H1 (cell line): ENCODE data around the gene EPHA8. TPM values are rescaled to one million over a fixed set of nuclear protein-coding genes. Genes with fewer than 3 reads are reported as not detected.

Experiments used
- CTCF ChIA-PET: fragments of 300-600 bp; sonication (Branson Sonifier 250); formaldehyde crosslinking; loops from one replicate; lab custom pipeline; 2021; ENCODE audit not compliant: partially characterized antibody; lab: Charles Lee
- POLR2A ChIA-PET: fragments of 300-600 bp; sonication (Branson Sonifier 250); formaldehyde crosslinking; loops from one replicate; lab custom pipeline; 2021; ENCODE audit warnings: inconsistent platforms; ENCODE audit not compliant: partially characterized antibody; lab: Charles Lee
- DNase-seq, 2 experiments: peaks; one replicate each; pipeline versions ENCODE4 v3.0.0 to v3.0.0-alpha.2; 2010 to 2022; ENCODE audit warnings: low spot score in 2 of 2, low read depth in 1 of 2, mixed read lengths in 1 of 2
- FAIRE-seq: peaks from 2 replicates; lab custom pipeline; 2011; peaks lifted over from hg19 to GRCh38; lab: Jason Lieb, UNC
- H2AFZ ChIP-seq: 2 replicates; pipeline ENCODE4 v1.8.1; 2012; ENCODE audit warnings: low read length, inconsistent platforms
- H2AK5ac ChIP-seq: 2 replicates; pipeline ENCODE4 v1.6.1; 2013; ENCODE audit warnings: low read depth, low read length
- H2BK120ac ChIP-seq: replicated peaks from 2 replicates; pipeline ENCODE3; 2013; ENCODE audit warnings: low read depth, low read length, inconsistent platforms
- H2BK12ac ChIP-seq: 2 replicates; pipeline ENCODE4 v1.6.1; 2013; ENCODE audit warnings: low read depth, low read length
- H2BK15ac ChIP-seq: 2 replicates; pipeline ENCODE4 v1.6.1; 2013; ENCODE audit warnings: low read length
- H2BK20ac ChIP-seq: 2 replicates; pipeline ENCODE4 v1.6.1; 2013; ENCODE audit warnings: low read length
- H2BK5ac ChIP-seq: 2 replicates; pipeline ENCODE4 v1.6.1; 2013; ENCODE audit warnings: low read depth, low read length
- H3K14ac ChIP-seq: 2 replicates; pipeline ENCODE4 v1.6.1; 2013; ENCODE audit warnings: inconsistent platforms; ENCODE audit not compliant: insufficient read length
- H3K18ac ChIP-seq: 2 replicates; pipeline ENCODE4 v1.6.1; 2013; ENCODE audit warnings: low read length; ENCODE audit errors: extremely low read depth
- H3K23ac ChIP-seq: 2 replicates; pipeline ENCODE4 v1.6.1; 2013; ENCODE audit warnings: inconsistent platforms; ENCODE audit not compliant: insufficient read length
- H3K23me2 ChIP-seq: 2 replicates; pipeline ENCODE4 v1.6.1; 2013; ENCODE audit warnings: low read depth, low read length
- H3K27ac ChIP-seq: 2 replicates; pipeline ENCODE4 v1.6.1; 2011; ENCODE audit warnings: low read depth, low read length, inconsistent platforms
- H3K27me3 ChIP-seq, 4 experiments: replicated peaks in 1 of 4; 1 replicate in 1 of 4; 2 replicates in 3 of 4; pipeline versions ENCODE4 v1.6.1 to v1.8.1; 2011 to 2013; ENCODE audit warnings: low read length in 3 of 4, mild to moderate bottlenecking in 3 of 4, inconsistent platforms in 2 of 4, mixed read lengths in 2 of 4, moderate library complexity in 1 of 4; ENCODE audit not compliant: control insufficient read depth in 3 of 4, insufficient read depth in 3 of 4; ENCODE audit errors: extremely low read depth in 1 of 4
- H3K36me3 ChIP-seq, 4 experiments: 2 replicates each; pipeline versions ENCODE4 v1.6.1 to v1.8.1; 2011 to 2013; ENCODE audit warnings: mild to moderate bottlenecking in 4 of 4, low read length in 3 of 4, moderate library complexity in 2 of 4, control low read depth in 1 of 4, inconsistent platforms in 1 of 4; ENCODE audit not compliant: insufficient read depth in 4 of 4, control insufficient read depth in 2 of 4
- H3K4ac ChIP-seq: replicated peaks from 2 replicates; pipeline ENCODE3; 2013; ENCODE audit warnings: low read length, low read depth, mixed read lengths, inconsistent platforms; ENCODE audit not compliant: insufficient read length
- H3K4me1 ChIP-seq, 4 experiments: replicated peaks in 1 of 4; 1 replicate in 1 of 4; 2 replicates in 3 of 4; pipeline versions ENCODE4 v1.6.1 to v1.8.1; 2011 to 2013; ENCODE audit warnings: low read length in 3 of 4, inconsistent platforms in 2 of 4, mixed read lengths in 1 of 4; ENCODE audit not compliant: insufficient read depth in 4 of 4, control insufficient read depth in 3 of 4
- H3K4me2 ChIP-seq, 2 experiments: 2 replicates each; pipeline versions ENCODE4 v1.6.1 to v1.8.1; 2011 to 2013; ENCODE audit warnings: low read depth in 2 of 2, low read length in 2 of 2, control low read depth in 1 of 2, inconsistent platforms in 1 of 2, mild to moderate bottlenecking in 1 of 2; ENCODE audit not compliant: insufficient read depth in 1 of 2
- H3K4me3 ChIP-seq, 4 experiments: fragments of 200-600, 300-600 bp in 1 of 4; sonication (generic), shearing (Covaris generic), sonication (Bioruptor Twin) in 1 of 4; 2 replicates each; pipeline versions ENCODE4 v1.5.1 to v1.8.1; 2011 to 2016; ENCODE audit warnings: low read length in 4 of 4, low read depth in 3 of 4, control low read depth in 2 of 4, inconsistent platforms in 2 of 4, mild to moderate bottlenecking in 2 of 4, mixed read lengths in 1 of 4, moderate library complexity in 1 of 4; ENCODE audit not compliant: insufficient read depth in 2 of 4; ENCODE audit errors: extremely low read depth in 1 of 4
- H3K56ac ChIP-seq: replicated peaks from 2 replicates; pipeline ENCODE3; 2013; ENCODE audit warnings: low read depth, mild to moderate bottlenecking, mixed read lengths, low read length, inconsistent platforms; ENCODE audit not compliant: insufficient read length
- H3K79me1 ChIP-seq: 2 replicates; pipeline ENCODE4 v1.6.1; 2013; ENCODE audit warnings: low read depth, low read length, control low read depth
- H3K79me2 ChIP-seq, 2 experiments: 2 replicates each; pipeline versions ENCODE4 v1.6.1 to v1.8.1; 2012 to 2013; ENCODE audit warnings: low read length in 2 of 2, mild to moderate bottlenecking in 2 of 2, inconsistent platforms in 1 of 2; ENCODE audit not compliant: insufficient read depth in 2 of 2, control insufficient read depth in 1 of 2
- H3K9ac ChIP-seq, 4 experiments: replicated peaks in 1 of 4; 1 replicate in 1 of 4; 2 replicates in 3 of 4; pipeline versions ENCODE4 v1.6.1 to v1.8.1; 2011 to 2013; ENCODE audit warnings: low read depth in 3 of 4, low read length in 3 of 4, control low read depth in 2 of 4, mild to moderate bottlenecking in 2 of 4, moderate library complexity in 2 of 4, inconsistent platforms in 1 of 4; ENCODE audit errors: extremely low read depth in 1 of 4
- H3K9me3 ChIP-seq, 2 experiments: 2 replicates each; pipeline versions ENCODE4 v1.6.1 to v1.8.1; 2012 to 2013; ENCODE audit warnings: mild to moderate bottlenecking in 2 of 2, moderate library complexity in 2 of 2, control low read depth in 1 of 2, inconsistent platforms in 1 of 2, low read depth in 1 of 2, low read length in 1 of 2, mixed read lengths in 1 of 2; ENCODE audit not compliant: insufficient read depth in 2 of 2
- H4K20me1 ChIP-seq, 2 experiments: replicated peaks in 1 of 2; 2 replicates each; pipeline versions ENCODE3 to v1.8.1; 2011 to 2013; ENCODE audit warnings: inconsistent platforms in 2 of 2, low read length in 2 of 2, mild to moderate bottlenecking in 1 of 2; ENCODE audit not compliant: insufficient read depth in 2 of 2, control insufficient read depth in 1 of 2
- H4K5ac ChIP-seq: 2 replicates; pipeline ENCODE4 v1.6.1; 2013; ENCODE audit warnings: low read length, low read depth, mixed read lengths, inconsistent platforms; ENCODE audit not compliant: insufficient read length
- H4K8ac ChIP-seq: 2 replicates; pipeline ENCODE4 v1.8.0; 2013; ENCODE audit warnings: mild to moderate bottlenecking, moderate library complexity, low read length, inconsistent platforms; ENCODE audit not compliant: insufficient read depth; ENCODE audit errors: extremely low read depth
- H4K91ac ChIP-seq: replicated peaks from 2 replicates; pipeline ENCODE3; 2013; ENCODE audit warnings: low read length, mixed read lengths, inconsistent platforms; ENCODE audit not compliant: insufficient read length
- CHD1 ChIP-seq: IDR thresholded peaks from 2 replicates; pipeline ENCODE4 v1.6.1; 2012; ENCODE audit warnings: low read depth, low read length, improper control_type of control experiment
- NANOG ChIP-seq: IDR thresholded peaks from 2 replicates; pipeline ENCODE4 v1.6.1; 2011; ENCODE audit warnings: low read length, low read depth, mild to moderate bottlenecking, inconsistent platforms; ENCODE audit not compliant: insufficient read depth, poor library complexity, severe bottlenecking
- POLR2A ChIP-seq, 2 experiments: IDR thresholded peaks; 1 replicate in 1 of 2; 2 replicates in 1 of 2; pipeline ENCODE4 v1.6.1; 2011; ENCODE audit warnings: low read depth in 2 of 2, low read length in 2 of 2, mild to moderate bottlenecking in 2 of 2; ENCODE audit errors: control extremely low read depth in 1 of 2
- POU5F1 ChIP-seq: IDR thresholded peaks from 2 replicates; pipeline ENCODE4 v1.6.1; 2011; ENCODE audit warnings: low read depth, mild to moderate bottlenecking, low read length, moderate library complexity
- RFX5 ChIP-seq: IDR thresholded peaks from 2 replicates; pipeline ENCODE4 v1.6.1; 2011; ENCODE audit warnings: low read depth, low read length, improper control_type of control experiment, borderline replicate concordance
- SAP30 ChIP-seq: fragments of 300-600 bp; sonication (generic); IDR thresholded peaks from 2 replicates; pipeline ENCODE4 v1.7.1; 2012; ENCODE audit warnings: low read length, moderate library complexity, mild to moderate bottlenecking, inconsistent platforms; ENCODE audit not compliant: insufficient read depth, insufficient replicate concordance
- WGBS, 2 experiments: shearing (Covaris generic) in 1 of 2; methylation state at CpG; one replicate each; pipeline versions ENCODE4 v1.1.6 to v1.1.7; 2013 to 2015; ENCODE audit warnings: low lambda C conversion rate in 2 of 2, mixed read lengths in 2 of 2, inconsistent platforms in 1 of 2, low coverage in 1 of 2, missing lambda C conversion rate in 1 of 2; ENCODE audit not compliant: insufficient replicate concordance in 2 of 2, insufficient coverage in 1 of 2, insufficient read length in 1 of 2; ENCODE audit errors: extremely low coverage in 1 of 2, missing lambda C conversion rate in 1 of 2; 5-methylcytosine and 5-hydroxymethylcytosine counted together
- polyA plus RNA-seq, 7 experiments: library from polyadenylated mRNA; depleted of rRNA in 3 of 7; stranded (reverse) in 5 of 7; unstranded in 2 of 7; fragments of >200 nt in 5 of 7; fragments of 200-250 nt in 2 of 7; gene quantifications; 1 replicate in 5 of 7; 2 replicates in 1 of 7; 4 replicates in 1 of 7; pipeline versions ENCODE4 v1.2.1 to v1.2.3, GENCODE V29; 2011 to 2013; ENCODE audit warnings: missing spikeins in 2 of 7, mixed read lengths in 2 of 7
- total RNA-seq: library from RNA; stranded (reverse); fragmentation: NEBNext Ultra II Directional; extraction: Animal tissue kit (Norgen Biotek cat#: 25700); gene quantifications from 2 replicates; pipeline ENCODE4 v1.2.1, GENCODE V29; 2021
- TF ChIP-seq, protein P1 (sequence below): IDR thresholded peaks from 2 replicates; pipeline ENCODE4 v1.6.1; 2011; ENCODE audit warnings: low read depth, mild to moderate bottlenecking, low read length; ENCODE audit not compliant: insufficient read depth

The EPHA8 gene
- total and polyA plus RNA-seq, 2 of the 8 experiments (the other 6 are each of a cell fraction or from before 2014, with no cell fraction given), result 4.0 to 8.4 TPM

DNA sequence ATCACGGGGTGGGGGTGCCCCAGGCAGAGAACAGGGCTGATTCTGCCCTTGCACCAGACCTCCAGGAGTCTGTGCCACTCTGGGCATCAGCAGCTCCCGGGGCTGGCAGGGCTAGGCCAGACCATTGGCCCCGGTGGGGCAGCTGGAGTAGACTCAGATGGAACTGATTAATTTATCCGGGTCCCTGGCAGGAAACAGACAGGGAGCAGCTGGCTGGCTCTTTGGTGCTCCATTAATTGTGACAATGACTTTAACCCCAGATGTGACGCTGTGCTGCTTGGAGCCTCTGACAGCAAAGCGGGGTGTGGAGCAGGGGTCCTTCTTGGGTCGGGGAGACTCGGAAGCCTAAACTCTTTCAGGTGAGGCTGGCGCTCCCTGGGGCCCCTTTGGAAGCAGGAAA, 9.5 kb downstream of the EPHA8 start:
- no peak overlapping the region for H3K9ac ChIP-seq
- H2BK12ac ChIP-seq, result no peak overlapping the region
- H3K4ac ChIP-seq, result no peak overlapping the region
- no peak overlapping the region for H2AK5ac ChIP-seq
- peaks cover 0 to under 1% of the 10 kb centered on the region in 2 experiments; a peak in 3 of 4 replicates for H3K9me3 ChIP-seq
- no peak overlapping the region for H2BK5ac ChIP-seq
- no peak overlapping the region for H2AFZ ChIP-seq
- ChIA-PET CTCF (interaction anchor here (1.2 kb wide), 1 partner anchor 8 kb away, joined by 3 read pairs; no protein-coding TSS in a partner anchor), POLR2A (interaction anchor here (0.9 to 1.2 kb wide), 2 partner anchors 19 to 22 kb away, joined by 3 read pairs; no protein-coding TSS in a partner anchor)
- no peak for FAIRE-seq
- peaks cover 0 to 7% (median 2%) of the 10 kb centered on the region in 4 experiments; a peak in 4 of 7 replicates for H3K4me1 ChIP-seq
- H4K8ac ChIP-seq, result peak overlapping the region; percentile 6; the same call in 1 of the 2 replicates
- H3K14ac ChIP-seq, result no peak overlapping the region
- H3K36me3 ChIP-seq, result no peaks in the 10 kb centered on the region; a peak in 1 of 8 replicates
- H4K20me1 ChIP-seq, result peaks cover 2 to 6% of the 10 kb centered on the region in 2 experiments
- H3K23ac ChIP-seq, result no peak overlapping the region
- DNase-seq, result no peak
- H3K4me3 ChIP-seq, result no peak overlapping the region
- peaks cover 3% of the 10 kb centered on the region; the same call in 1 of the 2 replicates for H3K23me2 ChIP-seq
- WGBS, 2 experiments, result 86% methylated on average over 9 of the region's 9 CpGs; no CpG with 5 or more reads in 1 of the 2 experiments
- H3K18ac ChIP-seq, result no peak overlapping the region
- H2BK15ac ChIP-seq, result no peak overlapping the region
- H2BK120ac ChIP-seq, result no peak overlapping the region
- H3K79me1 ChIP-seq, result no peaks in the 10 kb centered on the region; the same call in 1 of the 2 replicates
- no peak overlapping the region for H3K4me2 ChIP-seq
- no peak overlapping the region for H2BK20ac ChIP-seq
- no peaks in the 10 kb centered on the region for H3K79me2 ChIP-seq
- H3K56ac ChIP-seq, result no peak overlapping the region
- TF ChIP-seq POLR2A (IDR thresholded peaks at IDR 0.05; ENCODE audit: control extremely low read depth in 1 of 2, low read depth in 2 of 2, low read length in 2 of 2) (no peak), SAP30 (no peak), POU5F1 (no peak), RFX5 (no peak), CHD1 (no peak), NANOG (no peak)
- TF ChIP-seq, protein P1, sequence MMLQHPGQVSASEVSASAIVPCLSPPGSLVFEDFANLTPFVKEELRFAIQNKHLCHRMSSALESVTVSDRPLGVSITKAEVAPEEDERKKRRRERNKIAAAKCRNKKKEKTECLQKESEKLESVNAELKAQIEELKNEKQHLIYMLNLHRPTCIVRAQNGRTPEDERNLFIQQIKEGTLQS, result no peak
- no peak overlapping the region for H4K5ac ChIP-seq
- no peak overlapping the region for H3K27ac ChIP-seq
- H3K27me3 ChIP-seq, result no peaks in the 10 kb centered on the region
- H4K91ac ChIP-seq, result no peak overlapping the region
